Measurements from ENCODE around the gene THUMPD3.
A peak's percentile ranks its signal among the peaks of the same experiment; 100 is the strongest.

- TF ChIP-seq POLR2A (IDR thresholded peaks at IDR 0.05) (no peak), CTCF (IDR thresholded peaks at IDR 0.05) (peak in 5 of 12 donors; percentile 12 to 49 (median 30))
Measured at GRCh38 chr3:9399746-9400145, 36.9 kb downstream of the THUMPD3 start.
